CD4-positive, alpha-beta T cell treated with Interleukin-4 for 4 hours (primary cell): ENCODE results near the gene INTU.
"Not testable (repeated sequence)": the region's sequence is repeated elsewhere in the genome, so short reads cannot be mapped to it uniquely, and the experiment has no call there.

Experiments
- DNase-seq: peaks from one replicate; pipeline ENCODE4 v3.0.0-alpha.2; 2020

INTU gene

GRCh38 chr4:127648061-127648460 lies 15.3 kb downstream of the INTU start:
- DNase-seq: no peak

DNA sequence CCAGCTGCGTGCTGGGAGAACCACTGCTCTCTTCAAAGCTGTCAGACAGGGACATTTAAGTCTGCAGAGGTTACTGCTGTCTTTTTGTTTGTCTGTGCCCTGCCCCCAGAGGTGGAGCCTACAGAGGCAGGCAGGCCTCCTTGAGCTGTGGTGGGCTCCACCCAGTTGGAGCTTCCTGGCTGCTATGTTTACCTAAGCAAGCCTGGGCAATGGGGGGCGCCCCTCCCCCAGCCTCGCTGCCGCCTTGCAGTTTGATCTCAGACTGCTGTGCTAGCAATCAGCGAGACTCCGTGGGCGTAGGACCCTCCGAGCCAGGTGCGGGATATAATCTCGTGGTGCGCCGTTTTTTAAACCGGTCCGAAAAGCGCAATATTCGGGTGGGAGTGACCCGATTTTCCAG lies 22.8 kb downstream of the INTU start:
- not testable (repeated sequence) for DNase-seq

DNA sequence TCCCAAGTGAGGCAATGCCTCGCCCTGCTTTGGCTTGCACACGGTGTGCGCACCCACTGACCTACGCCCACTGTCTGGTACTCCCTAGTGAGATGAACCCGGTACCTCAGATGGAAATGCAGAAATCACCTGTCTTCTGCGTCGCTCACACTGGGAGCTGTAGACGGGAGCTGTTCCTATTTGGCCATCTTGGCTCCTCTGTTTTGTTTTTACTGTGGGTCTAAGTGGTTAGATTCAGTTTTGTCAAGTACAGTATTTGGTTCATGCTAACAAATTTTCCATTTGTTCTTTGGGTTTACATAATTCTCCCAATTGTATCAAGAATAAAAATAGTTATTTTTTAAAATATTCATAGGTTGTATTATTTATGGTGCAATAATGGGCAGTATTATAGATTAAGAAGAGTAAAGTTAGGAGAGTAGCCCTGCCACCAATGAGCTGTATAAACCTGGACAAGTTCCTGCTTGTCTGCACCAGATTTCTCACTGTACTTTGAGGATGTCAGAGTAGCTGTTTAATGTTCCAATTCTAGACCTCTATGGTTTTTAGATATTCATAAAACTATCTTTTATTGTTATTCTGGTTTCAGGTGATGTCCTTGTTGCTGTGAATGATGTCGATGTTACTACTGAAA lies 23.4 kb downstream of the INTU start:
- DNase-seq: no peak

DNA sequence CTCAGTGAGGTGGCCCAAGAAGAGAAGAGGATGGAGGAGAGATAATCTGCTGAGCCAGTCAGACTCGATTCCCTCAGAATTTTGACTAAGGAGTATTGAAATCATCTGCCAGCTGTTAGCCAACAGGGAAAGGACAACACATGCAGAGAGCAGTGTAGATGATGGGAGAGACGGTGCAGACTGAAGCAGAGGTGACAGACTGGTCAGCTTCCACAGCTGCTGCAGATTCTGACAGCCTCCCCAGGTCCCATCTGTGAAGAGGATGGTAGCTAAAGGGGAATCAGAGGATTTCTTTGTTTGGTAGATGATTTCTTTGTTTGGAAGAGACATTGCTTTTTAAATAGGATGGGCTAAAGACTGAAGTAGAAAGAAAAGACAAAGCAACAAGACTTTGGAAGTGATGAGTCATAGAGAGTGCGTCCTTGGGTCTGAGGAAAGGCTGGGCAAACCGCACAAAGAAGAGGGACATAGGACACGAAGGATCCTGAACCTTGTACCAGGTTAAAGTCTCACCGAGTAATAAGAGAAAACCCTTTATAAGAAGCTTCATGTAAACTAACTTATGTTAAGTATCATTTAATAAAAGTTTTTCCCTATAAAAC lies 27.6 kb downstream of the INTU start:
- no peak for DNase-seq

GRCh38 chr4:127667116-127667515 lies 34.4 kb downstream of the INTU start:
- no peak for DNase-seq

DNA sequence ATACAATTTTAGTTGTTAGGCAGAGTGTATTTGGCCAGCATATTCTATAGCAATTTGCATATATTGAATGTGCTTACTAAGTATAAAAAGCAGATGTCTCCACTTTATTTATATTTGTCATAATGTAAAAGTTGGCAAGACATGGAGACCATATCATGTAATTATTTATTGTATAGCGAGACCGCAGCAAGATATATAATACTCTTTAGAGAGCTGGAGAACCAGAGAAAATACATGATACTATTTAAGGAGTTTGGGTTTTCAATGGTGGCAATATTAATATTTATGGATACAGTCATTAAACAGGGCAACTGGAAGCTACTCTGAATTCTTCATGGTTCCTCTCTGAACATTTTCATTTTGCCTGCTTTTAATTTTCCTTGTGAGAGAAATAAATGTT lies 35.0 kb downstream of the INTU start:
- no peak for DNase-seq

DNA sequence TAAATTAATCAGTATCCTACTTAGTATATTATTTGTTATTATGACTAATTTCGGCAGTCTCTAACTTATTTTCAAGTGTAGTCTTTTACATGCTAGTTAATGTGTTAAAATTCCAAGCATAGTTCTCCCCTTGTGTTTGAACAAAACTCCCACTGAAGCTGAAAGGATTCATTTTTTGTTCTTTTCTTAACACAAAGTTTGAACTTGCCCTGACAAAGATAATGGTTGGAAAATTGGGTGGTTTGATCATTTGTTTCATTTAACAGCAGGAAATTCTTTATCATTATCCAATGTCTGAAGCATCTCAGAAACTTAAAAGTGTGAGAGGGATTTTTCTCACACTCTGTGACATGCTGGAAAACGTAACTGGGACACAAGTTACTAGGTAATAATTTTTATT lies 36.0 kb downstream of the INTU start:
- no peak for DNase-seq

GRCh38 chr4:127669691-127670090 lies 36.9 kb downstream of the INTU start:
- DNase-seq: no peak

DNA sequence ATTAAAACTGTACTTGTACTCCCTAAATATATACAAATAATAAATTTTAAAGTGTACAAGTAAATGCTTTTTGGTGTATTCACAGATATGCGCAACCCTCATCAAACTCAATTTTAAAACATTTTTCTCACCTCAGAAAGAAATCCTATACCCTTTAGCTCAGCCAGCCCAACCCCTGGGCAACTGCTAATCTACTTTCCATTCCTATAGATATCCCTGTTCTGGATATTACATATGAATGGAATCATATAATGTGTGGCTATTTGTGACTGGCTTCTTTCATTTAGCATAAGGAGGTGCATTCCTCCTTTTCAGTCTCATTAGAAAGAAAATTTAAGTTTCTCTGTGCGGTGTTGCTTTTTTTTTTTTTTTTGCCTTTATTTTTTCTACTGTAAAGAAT lies 39.4 kb downstream of the INTU start:
- DNase-seq: no peak

GRCh38 chr4:127685292-127685691 lies 52.5 kb downstream of the INTU start:
- no peak for DNase-seq

GRCh38 chr4:127686658-127687057 lies 53.9 kb downstream of the INTU start:
- DNase-seq: no peak

DNA sequence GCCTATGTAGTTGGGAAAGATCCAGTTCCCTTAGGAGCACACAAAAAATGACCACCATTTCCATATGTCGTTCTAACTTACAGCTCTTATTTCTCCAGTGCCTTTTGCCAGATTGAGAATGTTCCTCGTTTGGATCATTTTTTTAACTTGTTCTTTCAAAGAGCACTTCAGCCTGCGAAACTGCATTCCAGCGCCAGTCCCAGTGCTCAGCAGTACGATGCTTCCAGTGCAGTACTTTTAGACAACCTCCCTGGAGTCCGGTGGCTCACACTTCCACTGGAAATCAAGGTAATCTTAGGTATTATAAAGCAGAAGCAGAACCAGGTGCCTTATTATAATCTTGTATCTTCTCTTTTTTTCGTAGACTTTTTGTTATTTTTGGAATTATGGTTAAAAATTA lies 54.8 kb downstream of the INTU start:
- DNase-seq: no peak

DNA sequence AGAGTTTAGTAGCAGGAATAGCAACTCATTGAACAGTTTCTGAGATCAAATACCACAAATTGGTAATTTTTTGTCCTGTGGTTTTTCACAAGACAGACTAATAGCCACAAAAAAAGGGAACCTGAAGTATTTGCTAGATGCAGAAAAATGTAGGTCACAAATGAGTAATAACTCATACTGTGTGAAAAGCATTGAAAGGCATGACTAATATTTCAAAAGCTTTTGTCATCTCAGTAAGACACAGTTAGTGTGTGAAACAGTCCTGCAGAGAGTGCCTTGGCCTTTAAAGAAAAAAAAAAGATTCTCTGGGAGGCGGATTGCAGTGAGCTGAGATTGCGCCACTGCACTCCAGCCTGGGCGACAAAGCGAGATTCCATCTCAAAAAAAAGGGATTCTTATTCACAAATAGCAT lies 66.0 kb downstream of the INTU start:
- DNase-seq: no peak

GRCh38 chr4:127708985-127709384 lies 76.2 kb downstream of the INTU start:
- DNase-seq: no peak

DNA sequence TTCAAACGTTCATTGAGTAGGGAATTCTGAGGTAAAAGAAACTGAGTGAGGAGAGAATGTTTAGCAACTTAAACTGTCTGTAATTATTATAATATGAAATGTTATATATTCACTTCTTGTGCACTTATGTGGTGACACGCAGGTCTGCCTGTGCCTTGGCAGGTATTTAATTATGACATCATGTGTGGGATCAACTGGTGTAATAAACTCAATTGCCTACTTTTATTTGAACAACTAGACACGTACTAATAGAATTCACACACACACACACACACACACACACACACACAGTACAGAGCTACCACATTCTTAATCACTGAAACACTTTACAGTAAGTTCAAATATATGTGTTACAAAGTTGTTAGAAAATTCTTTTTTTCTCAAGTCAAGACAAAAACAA lies 76.7 kb downstream of the INTU start:
- DNase-seq: no peak

DNA sequence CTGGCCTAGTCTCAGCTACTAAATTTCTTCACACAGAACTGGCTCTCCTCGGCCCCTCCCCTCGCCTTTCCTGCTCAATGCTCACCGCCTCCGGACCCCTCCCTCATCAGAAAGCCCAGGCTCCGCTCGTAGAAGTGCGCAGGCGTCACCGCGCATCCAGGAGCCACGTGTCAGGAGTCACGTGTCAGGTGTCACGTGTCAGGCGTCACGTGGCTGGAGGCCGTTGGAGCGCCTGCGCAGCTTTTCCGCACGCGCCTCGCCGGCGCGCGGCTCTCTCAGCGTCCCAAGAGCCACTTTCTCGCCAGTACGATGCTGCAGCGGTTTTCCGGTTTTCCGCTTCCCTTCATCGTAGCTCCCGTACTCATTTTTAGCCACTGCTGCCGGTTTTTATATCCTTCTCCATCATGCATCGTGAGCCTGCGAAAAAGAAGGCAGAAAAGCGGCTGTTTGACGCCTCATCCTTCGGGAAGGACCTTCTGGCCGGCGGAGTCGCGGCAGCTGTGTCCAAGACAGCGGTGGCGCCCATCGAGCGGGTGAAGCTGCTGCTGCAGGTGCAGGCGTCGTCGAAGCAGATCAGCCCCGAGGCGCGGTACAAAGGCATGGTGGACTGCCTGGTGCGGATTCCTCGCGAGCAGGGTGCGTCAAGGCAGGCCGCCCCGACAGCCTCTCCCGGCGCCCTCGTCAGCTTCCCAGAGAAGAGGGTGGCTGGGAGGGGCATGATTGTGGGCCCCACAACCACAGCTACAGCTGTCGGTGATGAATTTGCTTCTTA lies 97.6 kb downstream of the INTU start, which contains the start of gene SLC25A31:
Gene SLC25A31, plus strand, starts transcription at position 259 of the 772 bp plus-strand sequence. Its CDS starts 146 bp downstream, at position 405.
- no peak for DNase-seq

DNA sequence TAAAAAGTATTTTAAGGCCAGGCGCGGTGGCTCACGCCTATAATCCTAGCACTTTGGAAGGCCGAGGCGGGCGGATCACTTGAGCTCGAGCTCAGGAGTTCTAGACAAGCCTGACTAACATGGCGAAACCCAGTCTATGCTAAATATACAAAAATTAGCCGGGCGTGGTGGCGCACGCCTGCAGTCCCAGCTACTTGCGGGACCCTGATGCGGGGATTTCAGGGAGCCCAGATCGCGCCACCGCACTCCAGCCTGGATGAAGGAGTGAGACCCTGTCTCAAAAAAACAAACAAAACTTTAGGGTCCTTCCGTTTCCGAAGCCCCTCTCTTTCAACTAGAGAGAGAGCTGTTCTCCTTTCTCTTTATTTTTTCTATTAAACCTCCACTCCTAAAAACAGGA lies 98.6 kb downstream of the INTU start:
- DNase-seq: no peak

DNA sequence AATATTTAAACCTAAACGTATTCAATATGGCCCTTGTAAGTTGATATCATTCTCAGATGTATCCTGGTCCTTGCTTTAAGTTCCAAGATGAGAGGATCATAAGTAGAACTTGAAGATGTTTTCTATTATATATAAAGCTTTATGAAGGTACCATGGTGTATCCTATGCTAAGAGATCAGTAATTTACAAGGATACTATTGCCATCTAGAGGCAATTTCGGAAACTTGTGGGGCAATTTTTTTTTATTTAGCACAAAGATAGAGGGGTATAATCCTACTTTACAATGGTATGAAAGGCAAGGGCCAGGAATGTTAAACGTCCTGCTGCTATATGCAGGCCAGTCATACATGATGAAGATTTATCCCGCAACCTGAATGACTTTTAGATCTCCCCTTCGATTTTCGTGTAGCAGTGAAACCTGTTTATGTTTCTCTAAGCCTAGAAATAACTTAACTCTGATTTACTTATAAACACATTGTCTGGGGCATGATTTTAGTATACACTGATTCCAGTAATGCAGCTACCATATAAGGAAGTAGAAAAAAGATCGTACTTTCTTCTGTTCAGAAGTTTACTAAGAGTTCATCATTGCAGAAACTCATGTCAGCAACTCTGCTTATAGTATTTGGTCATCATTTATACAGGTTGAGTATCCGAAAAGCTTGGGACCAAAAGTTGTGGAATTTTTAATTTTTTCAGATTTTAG lies 100.0 kb downstream of the INTU start:
- DNase-seq: peak; percentile 2

DNA sequence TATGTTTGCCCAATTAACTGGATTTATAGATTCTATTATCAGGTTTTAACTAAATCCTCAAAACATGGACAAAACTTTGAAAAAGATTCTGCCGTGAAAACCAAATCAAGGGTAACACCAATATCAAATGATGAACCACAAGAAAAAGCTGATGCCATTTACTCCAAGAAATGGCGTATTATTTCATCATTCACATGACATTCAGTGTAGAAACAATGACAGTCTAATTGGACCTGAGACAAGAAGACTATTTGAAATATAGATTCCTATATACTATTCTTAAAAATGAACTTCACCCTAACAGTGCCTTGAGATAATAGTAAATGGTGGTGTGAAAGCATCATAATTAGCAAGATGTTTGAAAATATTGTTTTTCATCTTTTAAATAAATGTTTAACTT lies 102.2 kb downstream of the INTU start:
- DNase-seq: no peak

- DNase-seq: no peak
Measured at GRCh38 chr4:127737295-127737694, 104.5 kb downstream of the INTU start.

- DNase-seq: no peak
Measured at GRCh38 chr4:127741247-127741646, 108.5 kb downstream of the INTU start.

- no peak for DNase-seq
Measured at GRCh38 chr4:127747883-127748282, 115.1 kb downstream of the INTU start.

GRCh38 chr4:127748957-127749356 lies 116.2 kb downstream of the INTU start:
- no peak for DNase-seq

DNA sequence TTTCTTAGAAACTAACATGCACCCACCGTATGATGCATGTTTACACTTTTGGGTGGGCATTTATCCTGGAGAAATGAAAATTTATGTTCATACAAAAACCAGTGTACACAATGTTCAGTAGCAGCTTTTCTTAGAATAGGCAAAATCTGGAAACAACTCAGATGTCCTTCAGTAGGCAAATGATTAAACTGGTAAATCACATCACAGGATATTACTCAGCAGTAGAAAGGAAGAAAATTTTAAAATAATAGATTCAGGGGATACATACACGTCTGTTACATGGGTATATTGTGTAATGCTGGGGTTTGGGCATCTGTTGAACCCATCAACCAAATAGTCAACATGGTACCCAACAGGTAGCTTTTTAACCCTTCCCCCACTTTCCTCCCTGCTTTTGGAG lies 124.1 kb downstream of the INTU start:
- DNase-seq: no peak
